Activated naive CD8-positive, alpha-beta T cell treated with anti-CD3 and anti-CD28 coated beads, Interleukin-2, amount 10 ng/mL, durations not matched to agents 7 days and 5 days (primary cell): ENCODE results near the gene PPDPF. TPM values are rescaled to one million over a fixed set of nuclear protein-coding genes. Genes with fewer than 3 reads are reported as not detected.

Experiments used
- ATAC-seq: fragments of 150-1000 bp; cut with Tn5 transposase; one replicate; pipeline ENCODE4 v1.10.0; 2021; ENCODE audit warnings: low read depth, moderate library complexity
- POLR2A ChIA-PET: fragments of 350-600 bp; sonication (Branson Sonifier 250); formaldehyde crosslinking; loops from one replicate; lab custom pipeline; 2021; ENCODE audit warnings: antibody characterized with exemption; lab: Charles Lee
- DNase-seq: peaks from one replicate; pipeline ENCODE4 v3.0.0; 2021
- H3K27ac Mint-ChIP-seq: one replicate; pipeline ENCODE4 v1.8.0; 2022; ENCODE audit warnings: mild to moderate bottlenecking, mixed read lengths
- H3K27me3 Mint-ChIP-seq: one replicate; pipeline ENCODE4 v1.8.0; 2022; ENCODE audit warnings: mild to moderate bottlenecking, moderate library complexity, mixed read lengths
- H3K36me3 Mint-ChIP-seq: one replicate; pipeline ENCODE4 v1.8.0; 2021; ENCODE audit warnings: mild to moderate bottlenecking, mixed read lengths
- H3K4me1 Mint-ChIP-seq: one replicate; pipeline ENCODE4 v1.8.0; 2021; ENCODE audit warnings: mixed read lengths
- H3K4me3 Mint-ChIP-seq: one replicate; pipeline ENCODE4 v1.8.0; 2022; ENCODE audit warnings: mild to moderate bottlenecking, moderate library complexity, mixed read lengths
- H3K9me3 Mint-ChIP-seq: one replicate; pipeline ENCODE4 v1.8.0; 2021; ENCODE audit warnings: mixed read lengths
- total RNA-seq, 2 experiments: library from RNA; stranded (reverse); gene quantifications; one replicate each; pipeline ENCODE4 v1.2.3, GENCODE V29; 2021

The PPDPF gene
- total RNA-seq, 2 experiments from 2014 or later = 242 to 248 TPM

DNA sequence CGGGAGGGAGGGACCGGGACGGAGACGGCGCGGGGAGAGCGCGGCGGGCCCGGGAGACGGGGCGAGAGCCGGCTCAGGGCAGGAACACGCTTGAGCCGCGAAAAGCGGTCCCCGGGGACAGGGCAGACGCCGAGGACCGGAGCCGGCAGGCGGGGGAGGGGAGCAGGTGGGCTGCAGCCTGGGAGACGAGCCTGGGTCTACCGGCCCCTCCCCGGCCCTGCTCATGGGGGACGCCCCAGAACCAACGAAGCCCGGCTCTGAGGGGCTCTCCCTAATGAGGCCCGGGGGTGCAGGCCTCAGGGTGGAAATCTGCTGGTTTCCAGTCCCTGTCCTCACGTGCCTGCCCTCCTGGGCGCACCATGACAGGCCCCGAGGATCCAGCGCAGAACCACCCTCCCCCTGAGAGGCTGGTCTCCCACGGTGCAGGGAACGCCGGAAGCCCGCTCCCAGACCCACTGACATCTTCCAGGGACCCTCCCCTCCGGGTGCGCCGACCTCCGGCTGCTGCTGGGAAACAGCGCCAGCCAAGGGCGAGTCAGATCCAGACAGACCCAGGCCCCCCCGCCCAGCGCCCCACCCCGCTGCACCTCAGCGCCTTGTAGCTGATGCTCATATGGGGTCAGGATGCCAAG is 21.1 kb upstream of the PPDPF start:
- Mint-ChIP-seq H3K36me3 (no peaks in the 10 kb centered on the region), H3K4me3 (no peak overlapping the region), H3K27me3 (peaks cover 23% of the 10 kb centered on the region), H3K9me3 (no peaks in the 10 kb centered on the region), H3K27ac (no peak overlapping the region), H3K4me1 (peaks cover 2% of the 10 kb centered on the region)
- DNase-seq (no peak), ATAC-seq (peak; percentile 13)
- POLR2A ChIA-PET = no interaction called here

- Mint-ChIP-seq H3K27ac (no peak overlapping the region), H3K4me1 (peaks cover 2% of the 10 kb centered on the region), H3K36me3 (no peaks in the 10 kb centered on the region), H3K27me3 (peaks cover 26% of the 10 kb centered on the region), H3K9me3 (peaks cover 3% of the 10 kb centered on the region), H3K4me3 (no peak overlapping the region)
- ATAC-seq = no peak
- POLR2A ChIA-PET = no interaction called here
- peak; percentile 28 for DNase-seq
These were observed 20.2 kb upstream of the PPDPF start for GRCh38 chr20:63500151-63500901.

DNA sequence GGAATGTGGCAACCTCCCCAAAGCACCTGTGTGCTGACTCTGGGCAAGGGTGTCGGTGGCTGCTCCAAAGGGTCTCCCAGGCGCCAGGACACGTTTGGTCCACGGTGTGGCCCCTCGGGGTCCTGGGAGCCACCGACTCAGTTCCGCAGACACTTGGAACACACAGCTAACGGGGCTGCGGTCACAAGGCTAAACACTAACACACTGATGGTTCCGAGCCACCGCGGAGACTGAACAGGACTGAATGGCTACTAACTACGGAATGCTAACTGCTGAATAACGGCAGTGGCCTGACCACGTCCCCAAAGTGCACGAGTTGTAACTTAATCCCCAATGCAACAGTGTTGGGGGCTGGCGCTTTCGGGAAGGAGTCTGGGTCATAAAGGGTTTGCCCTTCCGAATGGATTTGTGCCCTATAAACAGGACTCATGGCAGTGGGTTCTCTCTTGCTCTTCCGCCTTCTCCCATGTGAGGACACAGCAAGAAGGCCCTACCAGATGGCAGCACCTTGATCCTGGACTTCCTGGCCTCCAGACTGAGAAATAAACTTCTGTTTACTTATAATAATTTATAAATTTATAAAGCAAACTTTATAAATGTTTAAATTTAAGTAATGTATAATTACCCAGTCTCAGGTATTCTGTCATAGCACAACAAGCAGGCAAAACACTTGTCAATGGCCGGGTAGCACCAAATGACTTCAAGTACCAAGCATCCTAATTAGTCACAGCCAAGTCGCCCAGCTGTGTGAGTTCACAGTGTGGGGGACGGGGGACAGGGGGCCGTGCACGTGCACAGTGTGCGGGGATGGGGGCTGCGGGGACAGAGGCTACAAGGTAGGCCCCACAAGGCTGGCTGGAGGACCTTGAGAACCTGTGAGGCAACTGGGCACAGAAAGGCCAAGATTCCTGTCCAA is 19.4 kb upstream of the PPDPF start:
- Mint-ChIP-seq H3K36me3 (no peaks in the 10 kb centered on the region), H3K4me1 (peaks cover 1% of the 10 kb centered on the region), H3K4me3 (no peak overlapping the region), H3K27ac (no peak overlapping the region), H3K27me3 (peaks cover 25% of the 10 kb centered on the region), H3K9me3 (peaks cover 3% of the 10 kb centered on the region)
- DNase-seq (no peak), ATAC-seq (no peak)
- POLR2A ChIA-PET = no interaction called here

DNA sequence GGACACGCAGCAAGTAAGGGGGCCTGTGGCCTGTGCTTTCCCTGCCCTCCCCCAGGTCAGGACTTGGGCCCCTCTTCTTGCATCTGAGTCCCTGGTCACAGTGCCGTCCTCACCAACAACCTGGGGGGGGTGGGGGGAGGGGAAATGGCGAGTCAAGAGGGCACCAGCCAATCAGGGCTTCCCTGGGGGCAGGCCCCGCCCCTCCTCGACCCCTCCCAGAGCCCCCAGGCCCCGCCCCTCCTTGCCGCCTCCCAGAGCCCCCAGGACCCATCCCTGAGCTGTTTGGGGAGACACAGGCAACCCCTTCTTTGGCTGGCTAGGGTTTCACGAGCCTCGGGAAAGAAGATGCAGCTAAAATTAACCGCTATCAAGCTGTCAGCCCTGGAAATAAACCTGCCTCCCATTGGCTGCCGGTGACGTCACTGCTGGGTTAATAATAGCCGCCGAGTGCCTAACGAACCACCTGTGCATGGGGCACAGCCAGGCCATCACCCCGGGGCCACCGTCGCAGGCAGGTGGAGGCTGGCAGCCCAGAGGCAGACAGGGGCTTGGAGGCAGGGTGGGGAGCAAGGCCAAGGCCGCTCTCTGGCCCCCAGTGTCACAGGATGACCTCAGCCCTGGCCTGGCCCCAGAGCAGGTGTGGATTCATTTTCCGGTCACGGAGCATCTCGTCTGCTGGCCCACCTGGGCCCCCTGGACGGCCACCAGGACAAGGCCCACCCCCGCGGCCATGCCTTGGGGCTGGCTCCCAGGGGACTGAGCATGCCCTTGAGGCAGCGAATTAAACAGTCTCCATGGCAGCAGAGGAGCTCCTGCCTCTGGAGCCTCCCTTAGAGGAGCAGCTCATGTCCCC is 18.5 kb upstream of the PPDPF start:
- POLR2A ChIA-PET = no interaction called here
- H3K27me3 Mint-ChIP-seq = peaks cover 20% of the 10 kb centered on the region
- DNase-seq = no peak
- H3K4me3 Mint-ChIP-seq = no peak overlapping the region
- H3K27ac Mint-ChIP-seq = no peak overlapping the region
- ATAC-seq = no peak
- peaks cover 2% of the 10 kb centered on the region for H3K4me1 Mint-ChIP-seq
- no peaks in the 10 kb centered on the region for H3K36me3 Mint-ChIP-seq
- peaks cover 3% of the 10 kb centered on the region for H3K9me3 Mint-ChIP-seq

DNA sequence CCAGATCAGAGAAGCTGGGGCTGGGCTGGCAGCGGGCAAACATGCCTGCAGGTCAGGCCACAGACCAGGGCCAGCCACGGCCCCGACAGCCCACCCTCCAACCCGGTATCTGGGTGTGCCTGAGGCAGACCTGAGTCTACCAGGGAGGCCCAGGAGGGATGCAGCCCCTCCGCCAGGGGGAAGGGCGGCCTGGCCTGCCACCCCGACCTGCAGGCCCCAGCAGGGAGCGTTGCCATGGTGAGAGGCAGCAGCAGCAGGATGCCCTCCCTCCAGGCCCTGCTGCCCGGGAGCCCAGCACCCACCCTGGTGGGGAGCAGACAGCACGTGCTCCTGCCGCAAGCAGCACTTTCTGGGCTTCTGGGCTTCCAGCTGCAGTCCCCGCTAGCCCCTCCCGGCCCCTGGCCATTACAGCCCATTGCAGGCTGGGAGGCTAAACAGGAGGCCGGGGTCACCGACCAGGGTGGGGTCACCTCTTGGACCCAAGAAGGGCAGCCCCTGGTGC is 17.8 kb upstream of the PPDPF start:
- peaks cover 14% of the 10 kb centered on the region for H3K27me3 Mint-ChIP-seq
- H3K4me3 Mint-ChIP-seq = no peak overlapping the region
- peaks cover 3% of the 10 kb centered on the region for H3K4me1 Mint-ChIP-seq
- no peaks in the 10 kb centered on the region for H3K36me3 Mint-ChIP-seq
- ATAC-seq (no peak), DNase-seq (no peak)
- POLR2A ChIA-PET = no interaction called here
- H3K9me3 Mint-ChIP-seq = peaks cover 3% of the 10 kb centered on the region
- no peak overlapping the region for H3K27ac Mint-ChIP-seq

GRCh38 chr20:63503524-63503923 is 17.0 kb upstream of the PPDPF start:
- Mint-ChIP-seq H3K27ac (no peak overlapping the region), H3K4me1 (peaks cover 6% of the 10 kb centered on the region), H3K36me3 (no peaks in the 10 kb centered on the region), H3K27me3 (peaks cover 13% of the 10 kb centered on the region), H3K9me3 (peaks cover 3% of the 10 kb centered on the region), H3K4me3 (no peak overlapping the region)
- POLR2A ChIA-PET = no interaction called here
- DNase-seq (no peak), ATAC-seq (no peak)

DNA sequence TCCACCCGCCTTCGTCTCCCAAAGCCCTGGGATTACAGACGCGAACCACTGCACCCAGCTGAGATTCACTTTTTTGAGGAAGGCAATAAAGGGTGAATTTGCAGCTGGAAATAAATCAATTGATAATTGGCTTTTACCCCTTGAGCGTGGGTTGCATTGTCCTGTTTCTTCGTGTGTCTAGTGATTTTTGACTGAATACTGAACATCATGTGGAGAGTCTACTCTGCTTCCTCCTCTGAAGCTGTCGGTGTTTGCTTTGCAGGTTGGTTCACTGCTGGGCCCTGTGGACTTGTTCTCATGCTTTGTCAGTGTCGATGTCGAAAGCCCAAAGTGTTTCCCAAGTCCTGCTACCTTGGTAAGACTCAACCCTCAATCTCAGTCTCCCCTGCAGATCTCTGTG is 15.9 kb upstream of the PPDPF start:
- no peak for DNase-seq
- Mint-ChIP-seq H3K27me3 (peaks cover 23% of the 10 kb centered on the region), H3K4me3 (no peak overlapping the region), H3K4me1 (peaks cover 6% of the 10 kb centered on the region), H3K9me3 (peaks cover 3% of the 10 kb centered on the region), H3K27ac (no peak overlapping the region), H3K36me3 (no peaks in the 10 kb centered on the region)
- POLR2A ChIA-PET = no interaction called here
- ATAC-seq = no peak

GRCh38 chr20:63505281-63505680 is 15.3 kb upstream of the PPDPF start:
- POLR2A ChIA-PET = no interaction called here
- peaks cover 29% of the 10 kb centered on the region for H3K27me3 Mint-ChIP-seq

DNA sequence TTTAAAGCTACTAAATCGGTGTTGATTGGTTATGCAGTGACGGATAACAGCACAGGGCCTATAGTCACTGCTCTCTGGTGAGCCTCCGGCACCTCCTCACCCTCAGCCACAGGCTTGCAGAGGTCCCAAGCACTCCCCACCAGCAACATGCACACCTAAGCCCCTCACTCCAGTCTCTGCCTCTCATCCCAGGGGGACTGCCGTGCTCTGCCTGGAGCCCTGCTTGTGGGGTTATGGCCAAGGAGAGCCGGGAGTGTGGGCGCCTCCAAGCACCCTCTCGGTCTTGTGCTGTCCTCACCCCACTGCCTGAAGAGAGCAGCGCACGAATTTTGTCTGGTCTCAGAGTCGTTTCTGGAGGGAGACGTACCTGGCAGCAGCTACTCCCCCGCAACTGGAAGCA is 14.8 kb upstream of the PPDPF start:
- H3K4me3 Mint-ChIP-seq = no peak overlapping the region

More at GRCh38 chr20:63505281-63505680, 15.3 kb upstream of the PPDPF start:
- Mint-ChIP-seq H3K4me3 (no peak overlapping the region), H3K4me1 (peaks cover 6% of the 10 kb centered on the region), H3K9me3 (peaks cover 3% of the 10 kb centered on the region), H3K36me3 (no peaks in the 10 kb centered on the region), H3K27ac (no peak overlapping the region)
- DNase-seq (no peak), ATAC-seq (no peak)

DNA sequence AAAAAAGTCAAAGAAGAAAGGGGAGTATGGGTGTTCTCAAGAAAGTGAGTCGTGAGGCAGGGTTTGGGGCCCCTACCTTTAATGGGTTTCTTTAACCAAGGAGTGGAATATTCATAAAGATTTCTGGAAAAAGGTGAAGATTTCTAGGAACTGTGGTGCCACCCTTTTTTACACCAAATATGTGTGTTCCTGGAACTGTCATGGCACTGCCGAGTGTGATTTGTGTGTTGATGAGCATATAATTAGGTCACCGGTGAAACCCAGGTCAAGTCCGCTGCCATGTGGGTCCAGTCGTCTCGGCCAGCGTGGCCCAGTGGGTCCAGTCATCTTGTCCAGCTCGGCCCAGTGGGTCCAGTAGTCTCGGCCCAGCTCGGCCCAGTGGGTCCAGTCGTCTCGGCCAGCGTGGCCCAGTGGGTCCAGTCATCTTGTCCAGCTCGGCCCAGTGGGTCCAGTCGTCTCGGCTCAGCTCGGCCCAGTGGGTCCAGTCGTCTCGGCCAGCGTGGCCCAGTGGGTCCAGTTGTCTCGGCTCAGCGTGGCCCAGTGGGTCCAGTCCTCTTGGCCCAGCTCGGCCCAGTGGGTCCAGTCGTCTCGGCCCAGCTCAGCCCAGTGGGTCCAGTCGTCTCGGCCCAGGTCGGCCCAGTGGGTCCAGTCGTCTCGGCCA is 13.4 kb upstream of the PPDPF start:
- POLR2A ChIA-PET = no interaction called here
- peaks cover 5% of the 10 kb centered on the region for H3K9me3 Mint-ChIP-seq
- no peaks in the 10 kb centered on the region for H3K36me3 Mint-ChIP-seq
- H3K4me3 Mint-ChIP-seq = no peak overlapping the region
- no peak overlapping the region for H3K27ac Mint-ChIP-seq
- H3K4me1 Mint-ChIP-seq = peaks cover 6% of the 10 kb centered on the region
- ATAC-seq (no peak), DNase-seq (no peak)
- peaks cover 37% of the 10 kb centered on the region for H3K27me3 Mint-ChIP-seq

More for the DNA sequence above, 14.8 kb upstream of the PPDPF start:
- no peaks in the 10 kb centered on the region for H3K36me3 Mint-ChIP-seq
- no peak overlapping the region for H3K27ac Mint-ChIP-seq
- ATAC-seq (no peak), DNase-seq (no peak)
- peaks cover 32% of the 10 kb centered on the region for H3K27me3 Mint-ChIP-seq
- POLR2A ChIA-PET = no interaction called here
- peaks cover 6% of the 10 kb centered on the region for H3K4me1 Mint-ChIP-seq
- peaks cover 3% of the 10 kb centered on the region for H3K9me3 Mint-ChIP-seq

GRCh38 chr20:63508072-63508768 is 12.3 kb upstream of the PPDPF start:
- Mint-ChIP-seq H3K27ac (no peak overlapping the region), H3K27me3 (peaks cover 45% of the 10 kb centered on the region), H3K4me1 (peaks cover 6% of the 10 kb centered on the region), H3K36me3 (no peaks in the 10 kb centered on the region), H3K9me3 (peaks cover 5% of the 10 kb centered on the region), H3K4me3 (no peak overlapping the region)
- POLR2A ChIA-PET = no interaction called here
- ATAC-seq (no peak), DNase-seq (no peak)

GRCh38 chr20:63509088-63509564 is 11.4 kb upstream of the PPDPF start:
- DNase-seq (no peak), ATAC-seq (no peak)
- peaks cover 49% of the 10 kb centered on the region for H3K27me3 Mint-ChIP-seq
- H3K4me1 Mint-ChIP-seq = peaks cover 6% of the 10 kb centered on the region
- POLR2A ChIA-PET = no interaction called here
- no peak overlapping the region for H3K4me3 Mint-ChIP-seq
- H3K36me3 Mint-ChIP-seq = no peaks in the 10 kb centered on the region
- no peak overlapping the region for H3K27ac Mint-ChIP-seq
- H3K9me3 Mint-ChIP-seq = peaks cover 5% of the 10 kb centered on the region
